Muscle of leg (tissue), 11 donors: ENCODE data around the gene MYBPC1. TPM values are rescaled to one million over a fixed set of nuclear protein-coding genes. Genes with fewer than 3 reads are reported as not detected.
"Not testable (repeated sequence)": the region's sequence is repeated elsewhere in the genome, so short reads cannot be mapped to it uniquely, and the experiment has no call there.

Source experiments
- DNase-seq: peaks from one replicate; pipeline ENCODE4 v3.0.0; 2013
- H3K27ac ChIP-seq: one replicate; pipeline ENCODE4 v1.5.1; 2013; ENCODE audit warnings: mild to moderate bottlenecking, low read length, control low read depth
- H3K27me3 ChIP-seq: one replicate; pipeline ENCODE4 v1.6.1; 2013; ENCODE audit warnings: low read length; ENCODE audit not compliant: control insufficient read depth, insufficient read depth
- H3K36me3 ChIP-seq: one replicate; pipeline ENCODE4 v1.6.1; 2013; ENCODE audit warnings: low read length; ENCODE audit not compliant: control insufficient read depth, insufficient read depth
- H3K4me1 ChIP-seq: one replicate; pipeline ENCODE4 v1.6.1; 2013; ENCODE audit warnings: low read length; ENCODE audit not compliant: control insufficient read depth, insufficient read depth
- H3K4me3 ChIP-seq: one replicate; pipeline ENCODE4 v1.5.1; 2013; ENCODE audit warnings: low read length, control low read depth
- H3K9me3 ChIP-seq: replicated peaks from 2 replicates; pipeline ENCODE4 v1.6.1; 2013; ENCODE audit warnings: low read depth, low read length; ENCODE audit not compliant: control insufficient read depth
- WGBS: methylation state at CpG from one replicate; pipeline ENCODE4 v1.1.5; 2013; ENCODE audit warnings: missing lambda C conversion rate; ENCODE audit not compliant: insufficient coverage; 5-methylcytosine and 5-hydroxymethylcytosine counted together
- polyA plus RNA-seq, 8 donors: library from polyadenylated mRNA; unstranded; fragments of 120-200 nt; gene quantifications; one replicate each; pipeline versions ENCODE4 v1.2.1 to v1.2.3, GENCODE V29; 2013; ENCODE audit warnings: inconsistent platforms in 1 of 8, low replicate concordance in 1 of 8; ENCODE audit not compliant: insufficient read length in 8 of 8, insufficient read depth in 1 of 8
- total RNA-seq: library from RNA; stranded (reverse); fragments of 120-200 nt; gene quantifications from one replicate; pipeline ENCODE4 v1.2.4, GENCODE V29; 2013

The MYBPC1 gene
- total and polyA plus RNA-seq, 9 donors = 1,298 to 3,170 (median 2,174) TPM

DNA sequence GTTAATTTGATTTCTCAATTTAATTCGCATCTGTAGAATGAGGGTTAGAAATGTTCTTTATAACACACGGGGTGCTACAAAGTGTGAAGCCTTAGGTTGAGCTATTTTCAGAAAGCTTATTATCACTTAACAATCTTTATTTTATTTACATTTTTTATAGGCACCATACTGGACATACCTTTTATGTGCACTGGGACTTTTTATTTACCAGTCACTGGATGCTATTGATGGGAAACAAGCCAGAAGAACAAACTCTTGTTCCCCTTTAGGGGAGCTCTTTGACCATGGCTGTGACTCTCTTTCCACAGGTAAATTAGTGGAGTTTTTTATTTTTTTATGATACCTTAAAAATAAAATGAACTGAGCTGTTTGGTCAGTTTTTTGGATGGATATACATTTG lies 119.2 kb downstream of the MYBPC1 start:
- Histone ChIP-seq H3K4me3 (no peak overlapping the region), H3K27ac (no peak overlapping the region)
- no CpG with 5 or more reads among the region's 2 CpGs for WGBS

DNA sequence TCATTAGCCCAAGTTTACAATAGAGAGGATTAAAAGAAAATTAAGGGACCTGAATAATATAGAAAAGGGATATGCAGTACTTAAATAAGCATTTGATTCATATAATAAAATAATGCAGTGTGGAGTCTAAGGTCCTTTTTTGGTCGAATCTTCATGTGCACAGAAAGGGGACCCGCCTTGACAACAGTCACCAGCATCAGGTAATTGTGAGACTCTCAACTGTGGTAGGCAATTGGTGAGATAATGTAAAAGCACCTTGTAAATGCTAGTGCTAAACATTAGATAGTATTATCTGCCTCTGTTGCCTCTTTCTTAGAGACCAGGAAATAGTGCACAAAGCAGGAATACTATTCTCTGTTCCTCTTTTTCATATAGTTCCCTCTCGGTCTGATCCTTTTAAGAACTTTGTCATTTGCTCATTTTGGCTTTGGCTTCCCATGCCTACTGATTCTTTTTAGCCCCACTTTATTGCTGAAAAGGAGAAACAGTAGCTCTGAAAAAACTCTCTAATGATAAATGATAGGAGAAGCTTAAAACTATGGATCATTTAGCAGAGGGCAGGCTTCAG lies 120.2 kb downstream of the MYBPC1 start:
- WGBS = 100% methylated on average over 1 of the region's 3 CpGs
- peak; percentile 35 for DNase-seq
- Histone ChIP-seq H3K9me3 (no peaks in the 10 kb centered on the region), H3K36me3 (no peaks in the 10 kb centered on the region), H3K27ac (no peak overlapping the region), H3K27me3 (no peaks in the 10 kb centered on the region), H3K4me1 (no peaks in the 10 kb centered on the region), H3K4me3 (no peak overlapping the region)

More for the DNA sequence above, 119.2 kb downstream of the MYBPC1 start:
- H3K36me3 ChIP-seq = no peaks in the 10 kb centered on the region
- no peaks in the 10 kb centered on the region for H3K9me3 ChIP-seq
- H3K4me1 ChIP-seq = no peaks in the 10 kb centered on the region
- no peaks in the 10 kb centered on the region for H3K27me3 ChIP-seq
- no peak for DNase-seq

GRCh38 chr12:101719566-101719965 lies 124.8 kb downstream of the MYBPC1 start:
- Histone ChIP-seq H3K36me3 (no peaks in the 10 kb centered on the region), H3K4me3 (no peak overlapping the region), H3K9me3 (no peaks in the 10 kb centered on the region), H3K27ac (no peak overlapping the region), H3K27me3 (no peaks in the 10 kb centered on the region), H3K4me1 (no peaks in the 10 kb centered on the region)
- DNase-seq = no peak

DNA sequence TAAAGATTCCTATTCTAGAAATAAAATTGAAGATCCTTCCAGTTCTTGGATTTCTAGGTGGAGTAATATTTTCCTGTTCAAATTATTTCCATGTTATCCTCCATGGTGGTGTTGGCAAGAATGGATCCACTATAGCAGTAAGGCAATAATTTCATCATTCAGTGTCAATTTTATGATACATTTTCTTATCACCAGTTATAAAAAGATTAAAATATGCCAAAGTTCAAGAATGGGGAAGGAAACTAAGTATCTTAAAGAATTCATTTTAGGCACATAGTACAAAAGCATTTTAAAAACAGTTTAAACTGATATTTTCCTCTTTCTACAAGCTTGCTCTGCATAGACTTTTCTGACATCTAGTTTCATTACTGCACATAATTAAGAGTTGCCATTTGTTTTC lies 125.3 kb downstream of the MYBPC1 start:
- no peak for DNase-seq
- no peaks in the 10 kb centered on the region for H3K4me1 ChIP-seq
- H3K4me3 ChIP-seq = no peak overlapping the region
- no peak overlapping the region for H3K27ac ChIP-seq
- no peaks in the 10 kb centered on the region for H3K36me3 ChIP-seq
- no peaks in the 10 kb centered on the region for H3K27me3 ChIP-seq
- no peaks in the 10 kb centered on the region for H3K9me3 ChIP-seq

GRCh38 chr12:101722392-101722791 lies 127.6 kb downstream of the MYBPC1 start:
- DNase-seq = no peak
- Histone ChIP-seq H3K27ac (no peak overlapping the region), H3K4me1 (no peaks in the 10 kb centered on the region), H3K9me3 (no peaks in the 10 kb centered on the region), H3K4me3 (no peak overlapping the region), H3K36me3 (peaks cover 2% of the 10 kb centered on the region), H3K27me3 (no peaks in the 10 kb centered on the region)
- no CpG with 5 or more reads among the region's 4 CpGs for WGBS

DNA sequence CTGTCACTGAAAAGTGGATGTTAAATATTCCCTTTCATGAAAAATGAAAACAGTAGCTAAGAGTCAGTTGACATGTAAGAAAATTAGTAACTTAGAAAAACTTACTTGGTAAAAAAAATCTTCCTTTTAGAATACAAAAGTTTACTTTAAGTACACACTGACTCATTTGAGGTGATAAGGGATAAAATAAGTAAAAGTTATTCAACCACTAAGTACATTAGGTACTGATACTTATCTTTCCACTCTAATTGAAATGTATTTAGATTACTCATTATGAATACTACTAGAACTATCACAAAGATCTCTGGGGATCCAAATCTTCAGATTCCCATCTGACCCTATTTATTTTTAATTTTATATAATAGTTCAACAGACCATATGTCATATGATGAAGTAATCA lies 132.3 kb downstream of the MYBPC1 start:
- no peaks in the 10 kb centered on the region for H3K27me3 ChIP-seq
- DNase-seq = no peak
- H3K27ac ChIP-seq = no peak overlapping the region
- no peak overlapping the region for H3K4me3 ChIP-seq
- no peaks in the 10 kb centered on the region for H3K9me3 ChIP-seq
- H3K4me1 ChIP-seq = no peaks in the 10 kb centered on the region
- peaks cover 2% of the 10 kb centered on the region for H3K36me3 ChIP-seq

DNA sequence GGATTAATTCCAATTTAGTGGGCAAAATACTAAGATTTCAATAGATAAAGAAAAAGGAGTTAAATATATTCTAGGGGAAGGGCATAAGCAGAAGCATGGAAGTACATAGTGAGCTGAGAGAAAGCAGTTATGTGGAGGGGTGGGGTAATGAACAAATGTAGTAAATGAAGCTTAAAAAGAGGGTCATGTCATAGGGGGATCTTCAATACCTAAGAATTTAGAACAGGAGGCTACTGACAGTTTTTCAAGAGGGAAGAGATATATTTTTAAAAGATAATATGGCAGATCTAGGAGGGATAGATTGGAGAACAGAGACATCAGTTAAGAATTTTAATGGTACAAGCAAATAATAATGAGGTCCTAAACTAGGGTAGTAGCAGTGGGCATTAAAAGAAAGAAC lies 135.1 kb downstream of the MYBPC1 start:
- peaks cover 6% of the 10 kb centered on the region for H3K36me3 ChIP-seq
- no peak overlapping the region for H3K4me3 ChIP-seq

DNA sequence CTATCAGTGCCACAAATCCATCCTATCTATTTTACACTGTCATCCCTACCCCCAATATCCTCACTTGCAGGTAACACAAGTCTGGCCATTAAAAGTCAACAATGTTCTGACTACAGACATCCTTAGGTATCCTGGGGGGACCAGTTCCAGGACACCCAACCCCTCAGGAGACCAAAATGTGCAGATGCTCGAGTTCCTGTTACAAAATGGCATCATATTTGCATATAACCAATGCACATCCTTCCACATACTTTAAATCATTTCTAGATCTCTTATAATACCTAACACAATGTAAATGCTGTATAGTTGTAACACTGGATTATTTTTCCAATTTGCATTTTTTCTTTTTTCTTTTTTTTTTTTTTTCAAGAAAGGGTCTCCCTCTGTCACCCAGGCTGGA lies 137.5 kb downstream of the MYBPC1 start:
- no peak for DNase-seq
- no peak overlapping the region for H3K4me3 ChIP-seq
- peaks cover 4% of the 10 kb centered on the region for H3K36me3 ChIP-seq
- H3K4me1 ChIP-seq = no peaks in the 10 kb centered on the region
- no peak overlapping the region for H3K27ac ChIP-seq
- no peaks in the 10 kb centered on the region for H3K27me3 ChIP-seq
- no peaks in the 10 kb centered on the region for H3K9me3 ChIP-seq
- no CpG with 5 or more reads among the region's 1 CpG for WGBS

More for the DNA sequence above, 135.1 kb downstream of the MYBPC1 start:
- H3K4me1 ChIP-seq = no peaks in the 10 kb centered on the region
- no peak overlapping the region for H3K27ac ChIP-seq
- DNase-seq = no peak
- no peaks in the 10 kb centered on the region for H3K9me3 ChIP-seq
- H3K27me3 ChIP-seq = no peaks in the 10 kb centered on the region

GRCh38 chr12:101733166-101733565 lies 138.4 kb downstream of the MYBPC1 start:
- Histone ChIP-seq H3K27me3 (no peaks in the 10 kb centered on the region), H3K4me3 (no peak overlapping the region), H3K4me1 (no peaks in the 10 kb centered on the region), H3K36me3 (peaks cover 7% of the 10 kb centered on the region), H3K27ac (no peak overlapping the region), H3K9me3 (no peaks in the 10 kb centered on the region)
- no peak for DNase-seq
- WGBS = no CpG with 5 or more reads among the region's 2 CpGs

GRCh38 chr12:101734482-101734881 lies 139.7 kb downstream of the MYBPC1 start:
- not testable (repeated sequence) for H3K4me3 ChIP-seq, H3K4me1 ChIP-seq, H3K27ac ChIP-seq, DNase-seq, H3K27me3 ChIP-seq, H3K9me3 ChIP-seq
- WGBS = no CpG with 5 or more reads among the region's 5 CpGs
- H3K36me3 ChIP-seq = peaks cover 15% of the 10 kb centered on the region
